Measurements from ENCODE around the gene DCPS. TPM values are rescaled to one million over a fixed set of nuclear protein-coding genes. Genes with fewer than 3 reads are reported as not detected.
A peak's percentile ranks its signal among the peaks of the same experiment; 100 is the strongest.
"Not testable (repeated sequence)": the region's sequence is repeated elsewhere in the genome, so short reads cannot be mapped to it uniquely, and the experiment has no call there.

DCPS gene
- polyA plus RNA-seq, 4 donors, result 12.7 to 17.6 (median 15.8) TPM

- no peak for DNase-seq (ENCODE audit: low read depth in 4 of 4, low spot score in 2 of 4)
Measured at GRCh38 chr11:126341760-126342161, 37.9 kb downstream of the DCPS start.

GRCh38 chr11:126343051-126343450, 39.2 kb downstream of the DCPS start:
- DNase-seq (ENCODE audit: low read depth in 4 of 4, low spot score in 2 of 4), result no peak

- DNase-seq (ENCODE audit: low read depth in 4 of 4, low spot score in 2 of 4), result no peak
Measured at GRCh38 chr11:126344141-126345080, 40.6 kb downstream of the DCPS start.

GRCh38 chr11:126345283-126345682, 41.4 kb downstream of the DCPS start:
- no peak for DNase-seq (ENCODE audit: low read depth in 4 of 4, low spot score in 2 of 4)

GRCh38 chr11:126345759-126346585, 42.1 kb downstream of the DCPS start:
- no peak for DNase-seq (ENCODE audit: low read depth in 4 of 4, low spot score in 2 of 4)

- no peak for DNase-seq (ENCODE audit: low read depth in 4 of 4, low spot score in 2 of 4)
Measured at GRCh38 chr11:126346586-126346940, 42.7 kb downstream of the DCPS start.

- DNase-seq (ENCODE audit: low read depth in 4 of 4, low spot score in 2 of 4), result not testable (repeated sequence)
Measured at GRCh38 chr11:126346946-126347345, 43.1 kb downstream of the DCPS start.

GRCh38 chr11:126347751-126348668, 44.1 kb downstream of the DCPS start:
- DNase-seq (ENCODE audit: low read depth in 4 of 4, low spot score in 2 of 4), result no peak

GRCh38 chr11:126348806-126349582, 45.1 kb downstream of the DCPS start:
- DNase-seq (ENCODE audit: low read depth in 4 of 4, low spot score in 2 of 4), result no peak

- no peak for DNase-seq (ENCODE audit: low read depth in 4 of 4, low spot score in 2 of 4)
Measured at GRCh38 chr11:126350836-126351235, 47.0 kb downstream of the DCPS start.

GRCh38 chr11:126352163-126352562, 48.3 kb downstream of the DCPS start:
- no peak for DNase-seq (ENCODE audit: low read depth in 4 of 4, low spot score in 2 of 4)

- no peak for DNase-seq (ENCODE audit: low read depth in 4 of 4, low spot score in 2 of 4)
Measured at GRCh38 chr11:126352934-126353801, 49.3 kb downstream of the DCPS start.

- no peak for DNase-seq (ENCODE audit: low read depth in 4 of 4, low spot score in 2 of 4)
Measured at GRCh38 chr11:126354631-126355323, 50.9 kb downstream of the DCPS start.

- peak in 3 of 4 donors; percentile 52 to 78 (median 60) for DNase-seq (ENCODE audit: low read depth in 4 of 4, low spot score in 2 of 4)
Measured at GRCh38 chr11:126355324-126355925, 51.6 kb downstream of the DCPS start, which contains the start of gene ST3GAL4. ST3GAL4 (plus strand) TSS chr11:126355686; CDS start chr11:126406156, 50,470 bp downstream.

GRCh38 chr11:126355926-126356897, 52.4 kb downstream of the DCPS start:
- no peak for DNase-seq (ENCODE audit: low read depth in 4 of 4, low spot score in 2 of 4)
